SIG-M5 treated with dmso at 0.1 percent for 504 hours (cell line): ENCODE results near the gene HSD11B2.

Experiments
- DNase-seq: peaks from one replicate; lab custom pipeline; 2025; ENCODE audit not compliant: unreplicated experiment; lab: John Stamatoyannopoulos, UW

Gene HSD11B2

GRCh38 chr16:67396159-67397035, 34.5 kb upstream of the HSD11B2 start:
- DNase-seq: peak; percentile 23

DNA sequence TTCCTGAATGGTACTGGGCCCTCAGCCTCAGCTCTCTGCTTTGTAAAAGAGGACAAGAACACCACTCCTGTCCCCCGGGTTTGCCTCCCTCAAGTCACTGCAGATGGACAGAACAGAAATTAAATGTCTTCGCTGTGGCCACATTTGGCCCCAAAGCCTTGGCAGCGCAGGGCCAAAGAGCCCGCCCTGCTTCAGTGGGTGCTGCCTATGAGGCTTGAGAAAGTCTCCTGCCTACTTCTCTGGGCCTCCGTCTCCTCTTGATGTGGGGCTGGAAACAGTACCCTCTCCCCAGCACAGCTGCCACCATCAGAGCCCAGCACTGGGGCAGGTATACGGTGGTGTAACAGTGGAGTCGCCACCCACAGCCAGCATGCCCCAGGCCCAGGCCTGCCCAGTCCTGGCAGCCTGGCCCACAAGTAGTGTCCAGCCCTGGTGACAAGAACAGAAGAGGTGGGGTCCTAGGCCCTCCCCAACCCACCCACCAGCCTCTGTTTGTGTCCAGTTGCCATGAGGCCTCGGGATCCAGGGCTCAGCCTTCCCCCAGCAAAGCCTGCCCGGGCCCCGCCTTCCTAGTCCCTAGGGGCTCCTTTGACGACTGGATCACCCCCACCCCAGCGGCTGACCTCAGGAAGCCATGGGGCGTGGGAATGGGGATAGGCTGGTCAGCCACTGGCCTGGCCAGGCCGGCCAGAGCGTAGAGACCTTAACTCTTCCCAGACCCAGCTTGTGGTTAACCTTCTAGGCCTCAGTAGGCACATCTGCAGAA, 33.7 kb upstream of the HSD11B2 start:
- no peak for DNase-seq

GRCh38 chr16:67397812-67398545, 32.9 kb upstream of the HSD11B2 start:
- no peak for DNase-seq

DNA sequence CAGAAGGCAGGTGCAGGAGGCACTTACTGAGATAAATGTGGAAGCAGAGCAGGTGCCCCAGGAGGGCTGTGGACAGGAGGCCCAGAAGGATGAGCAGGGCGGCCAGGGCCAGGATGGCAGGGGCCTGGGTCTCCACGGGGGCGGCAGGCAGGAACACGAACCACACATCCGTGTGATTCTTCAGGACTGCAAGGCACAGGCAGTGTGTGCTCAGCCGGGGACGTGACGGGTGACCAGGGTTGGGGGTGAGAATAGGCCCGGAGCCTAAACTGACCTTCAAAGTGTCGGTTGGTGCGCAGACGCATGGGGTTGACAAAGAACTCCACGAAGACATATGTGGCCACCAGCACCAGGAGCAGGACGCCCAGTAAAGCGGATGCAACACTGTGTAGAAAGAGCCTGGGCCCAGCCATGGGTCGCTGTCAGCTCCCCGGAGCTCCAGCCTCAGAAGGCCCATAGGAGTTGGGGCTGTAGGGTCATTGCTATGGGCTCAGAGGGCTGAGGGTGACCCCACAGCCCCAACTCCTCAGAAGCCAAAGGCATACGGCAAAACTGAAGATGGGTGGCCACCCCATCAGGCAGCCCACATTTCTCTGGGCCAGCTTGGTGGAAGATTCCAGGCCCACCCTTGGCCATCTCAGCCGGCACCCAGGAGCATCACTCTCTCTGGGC, 32.2 kb upstream of the HSD11B2 start:
- DNase-seq: no peak

DNA sequence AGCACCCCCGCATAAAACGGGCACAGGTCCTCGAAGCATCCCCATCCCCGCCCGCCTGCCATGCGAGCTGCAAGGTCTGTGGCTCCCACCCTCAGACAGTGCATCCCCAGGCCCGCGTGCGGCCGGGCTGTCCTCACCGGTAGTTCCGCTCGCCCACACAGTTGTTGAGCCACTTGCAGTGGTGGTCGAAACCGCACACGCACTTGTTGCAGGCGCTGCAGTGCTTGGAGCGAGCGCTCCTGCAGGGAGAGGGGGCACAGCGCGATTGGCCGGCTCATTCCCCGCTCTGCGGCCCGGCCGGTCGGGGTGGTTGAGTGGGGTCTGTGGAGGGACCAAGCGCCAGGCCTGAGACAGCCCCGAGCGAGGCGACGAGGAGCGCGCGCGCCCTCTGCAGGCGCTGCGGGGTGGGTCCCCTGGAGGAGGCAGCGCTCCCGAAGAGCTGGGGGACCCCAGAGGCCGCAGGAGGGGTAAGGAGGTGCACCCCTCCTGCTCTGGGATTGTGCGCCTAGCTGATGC, 31.6 kb upstream of the HSD11B2 start:
- no peak for DNase-seq

DNA sequence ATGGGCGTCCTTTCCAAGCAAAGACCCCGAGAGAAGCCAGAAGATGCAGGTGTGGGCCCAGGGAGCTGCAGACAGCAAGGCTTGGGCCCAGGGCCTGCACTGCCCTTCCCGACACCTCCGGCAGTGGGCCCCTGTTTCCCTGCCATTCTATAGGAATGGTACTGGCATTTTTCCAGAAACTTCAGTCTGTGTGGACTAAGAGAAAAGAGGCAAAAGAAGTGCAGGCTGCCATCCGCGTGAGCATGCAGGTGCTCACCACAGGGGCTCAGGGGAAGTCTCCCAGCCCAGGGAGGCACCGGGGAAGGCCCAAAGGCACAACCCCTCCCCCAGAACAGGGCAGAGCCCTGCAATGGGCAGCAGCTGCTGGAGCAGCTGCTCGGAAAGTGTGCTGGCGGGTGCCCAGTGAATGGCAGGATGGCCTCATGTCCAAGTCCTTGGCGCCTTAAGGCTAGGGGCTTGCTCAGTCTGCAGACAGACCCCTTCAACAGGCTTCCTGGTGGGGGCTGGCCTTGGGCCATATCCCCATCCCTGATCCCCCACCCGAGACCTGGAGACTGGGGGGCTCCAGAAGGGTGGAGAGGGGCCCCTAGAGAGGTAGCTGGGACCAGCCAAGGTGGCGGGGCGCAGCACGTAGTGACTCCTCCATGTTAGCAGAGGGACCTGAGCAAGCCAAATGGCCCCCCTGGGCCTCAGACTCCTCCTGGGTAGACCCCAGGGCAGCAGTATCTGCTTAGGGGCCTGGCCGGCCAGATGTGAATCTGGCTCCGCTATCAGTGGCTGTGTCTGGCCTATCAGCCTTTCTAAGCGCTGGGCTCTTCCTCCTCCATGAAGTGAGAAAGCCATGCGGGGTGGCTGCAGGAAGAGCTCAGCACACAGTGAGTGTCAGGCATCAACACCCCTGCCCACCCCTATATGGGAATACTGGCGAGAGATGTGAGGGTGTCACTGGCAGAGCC, 30.9 kb upstream of the HSD11B2 start:
- DNase-seq: no peak

DNA sequence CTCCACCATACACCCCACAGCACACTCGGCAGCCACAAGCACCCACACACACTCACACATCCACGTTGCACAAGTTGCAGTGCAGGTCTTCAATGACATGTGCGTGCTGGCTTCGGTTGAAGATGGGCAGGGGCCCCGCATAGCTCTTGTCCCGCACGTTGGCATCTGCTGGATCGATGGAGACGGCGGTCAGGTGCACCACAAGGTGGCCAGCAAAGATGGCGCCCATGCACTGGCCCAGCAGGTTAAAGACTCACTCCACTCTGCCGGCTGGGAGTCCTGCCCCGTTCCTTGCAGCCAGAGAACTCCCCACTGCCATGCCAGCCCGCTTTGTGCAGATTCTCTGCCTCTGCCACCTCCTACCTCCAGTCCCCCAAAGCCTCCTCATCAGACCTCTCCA, 30.0 kb upstream of the HSD11B2 start:
- no peak for DNase-seq

GRCh38 chr16:67403976-67404555, 26.9 kb upstream of the HSD11B2 start:
- DNase-seq: no peak

DNA sequence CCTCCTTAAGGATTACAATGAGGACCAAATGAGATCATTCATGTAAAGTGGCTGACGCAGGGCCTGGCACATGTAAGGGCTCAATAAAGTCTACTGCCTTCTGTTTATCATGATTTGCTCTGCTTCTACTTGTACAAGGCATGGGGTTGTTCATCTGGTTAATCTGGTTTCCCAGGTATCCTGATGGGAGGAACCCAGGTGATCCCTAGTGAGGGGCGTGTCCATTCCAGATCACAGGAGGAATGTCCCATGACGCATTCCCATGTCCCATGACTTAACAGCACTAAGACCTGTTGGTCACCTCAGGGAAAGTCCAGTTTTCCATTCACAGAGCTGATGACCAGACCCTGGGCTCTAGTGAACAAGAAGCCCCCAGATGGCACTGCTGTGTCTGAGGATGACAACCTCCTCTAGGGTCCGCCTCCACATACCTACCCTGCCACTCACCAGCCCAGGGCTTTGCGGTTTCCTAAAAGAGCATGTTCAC, 26.1 kb upstream of the HSD11B2 start:
- peak; percentile 78 for DNase-seq

DNA sequence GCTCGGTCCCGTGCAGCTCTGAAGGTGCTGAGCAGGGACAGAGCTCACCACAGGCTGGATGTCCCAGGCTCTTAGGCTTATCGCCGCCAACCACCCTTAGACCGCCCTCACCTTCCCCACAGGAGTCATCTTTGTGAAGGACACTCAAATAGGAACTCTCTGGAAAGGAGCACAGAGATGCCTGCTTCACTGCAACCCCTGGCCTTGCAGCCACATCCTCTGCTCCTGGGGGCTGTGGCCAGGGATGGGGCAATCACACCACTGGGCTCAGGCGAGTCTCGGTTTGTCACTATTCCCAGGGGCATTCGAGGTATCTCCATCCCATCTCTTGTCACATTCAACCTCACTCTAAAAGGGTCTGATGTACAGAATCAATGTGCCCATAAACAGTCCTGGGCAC, 25.6 kb upstream of the HSD11B2 start:
- DNase-seq: no peak

- no peak for DNase-seq
Observed at GRCh38 chr16:67406111-67406971, 24.6 kb upstream of the HSD11B2 start.

DNA sequence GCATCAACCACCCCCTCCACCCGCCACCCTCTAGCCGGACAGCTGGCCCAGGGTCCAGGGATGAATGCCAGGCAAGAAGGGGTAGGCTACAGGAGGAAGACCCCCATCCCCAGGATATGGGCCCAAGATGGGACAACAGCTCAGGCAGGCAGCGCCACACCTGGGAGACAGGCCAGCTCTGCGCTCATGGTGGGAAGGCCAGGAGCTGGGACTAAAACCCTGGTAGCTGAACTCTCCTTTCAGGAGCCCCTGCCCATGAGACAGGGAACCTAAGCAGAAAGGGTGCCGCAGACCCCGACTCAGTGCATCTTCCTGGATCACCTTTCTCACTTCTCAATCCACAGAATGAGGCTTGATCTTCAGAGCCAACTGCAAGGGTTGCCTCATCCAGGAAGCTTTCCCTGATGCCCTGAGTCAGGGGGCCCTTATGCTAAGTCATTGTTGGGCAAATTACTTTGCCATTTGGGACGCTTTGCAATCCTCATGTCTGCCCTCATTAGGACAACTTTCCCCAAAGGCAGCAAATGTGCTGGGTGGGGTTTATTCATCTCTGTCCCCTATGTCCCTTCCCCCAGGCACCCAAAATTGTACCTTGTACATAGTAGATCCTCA, 23.6 kb upstream of the HSD11B2 start:
- DNase-seq: no peak

DNA sequence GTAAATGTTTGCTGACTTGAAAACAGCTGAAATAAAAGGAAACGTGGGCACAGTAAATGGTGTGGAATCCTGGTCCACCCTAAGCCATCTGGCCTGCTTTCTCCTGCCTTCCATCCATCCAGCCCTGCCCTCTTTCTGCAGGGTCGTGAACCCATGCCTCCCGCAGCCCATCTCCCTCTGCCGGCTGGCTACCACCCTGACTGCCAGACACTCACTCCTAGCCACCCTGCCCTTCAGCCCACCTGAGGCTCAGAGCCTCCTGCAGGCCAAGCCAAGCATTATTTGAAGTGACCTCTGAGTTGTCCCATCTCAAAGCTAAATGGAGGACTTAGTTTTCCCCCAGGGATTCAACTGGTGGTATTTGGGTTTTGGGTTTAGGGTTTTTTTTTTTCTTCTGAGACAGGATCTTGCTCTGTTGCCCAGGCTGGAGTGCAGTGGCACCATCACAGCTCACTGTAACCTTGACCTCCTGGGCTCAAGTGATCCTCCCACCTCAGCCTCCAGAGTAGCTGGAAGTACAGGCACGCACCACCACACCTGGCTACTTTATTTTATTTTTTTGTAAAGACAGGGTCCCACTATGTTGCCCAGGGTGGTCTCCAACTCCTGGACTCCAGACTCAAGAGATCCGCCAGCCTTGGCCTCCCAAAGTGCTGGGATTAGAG, 23.0 kb upstream of the HSD11B2 start:
- DNase-seq: no peak

- no peak for DNase-seq
Observed at GRCh38 chr16:67409631-67410030, 21.3 kb upstream of the HSD11B2 start.

- DNase-seq: no peak
Observed at GRCh38 chr16:67411339-67411738, 19.6 kb upstream of the HSD11B2 start.

DNA sequence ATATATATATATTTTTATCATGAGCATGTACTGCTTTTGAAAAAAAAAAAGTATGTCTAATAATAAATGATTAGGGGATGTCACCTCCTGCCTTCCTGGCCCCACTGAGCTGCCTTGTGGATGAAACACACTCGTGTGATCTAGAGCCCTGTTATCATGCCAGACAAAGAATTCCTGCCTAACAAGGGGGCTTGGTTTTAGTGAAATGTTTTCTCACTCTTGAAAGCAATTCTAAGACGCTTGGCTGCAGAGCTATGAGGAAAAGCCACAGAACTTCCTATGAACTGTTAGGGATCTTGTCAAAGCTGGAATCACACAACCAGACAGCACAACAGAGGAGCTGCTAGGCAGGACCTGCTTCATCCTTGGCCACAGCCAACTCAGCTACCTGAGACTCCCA, 18.6 kb upstream of the HSD11B2 start:
- DNase-seq: no peak
